ENCODE results near the gene SYT7.

Gene SYT7

GRCh38 chr11:61607426-61607825 is 26.6 kb upstream of the SYT7 start:
- Histone ChIP-seq H3K4me3 (ENCODE audit: low read depth in 1 of 2, low read length in 1 of 2) (no peak overlapping the region), H3K9me3 (no peaks in the 10 kb centered on the region), H3K36me3 (no peaks in the 10 kb centered on the region), H3K4me1 (ENCODE audit: control insufficient read depth in 1 of 2, insufficient read depth in 1 of 2, low read depth in 1 of 2, low read length in 1 of 2) (no peaks in the 10 kb centered on the region), H3K27me3 (peaks cover 19% of the 10 kb centered on the region), H3K27ac (no peak overlapping the region)
- no peak for TF ChIP-seq CTCF (IDR thresholded peaks at IDR 0.05)

- no peaks in the 10 kb centered on the region for H3K4me1 ChIP-seq (ENCODE audit: control insufficient read depth in 1 of 2, insufficient read depth in 1 of 2, low read depth in 1 of 2, low read length in 1 of 2)
- TF ChIP-seq CTCF (IDR thresholded peaks at IDR 0.05): no peak
- no peaks in the 10 kb centered on the region for H3K36me3 ChIP-seq
- peaks cover 21% of the 10 kb centered on the region for H3K27me3 ChIP-seq
- no peak overlapping the region for H3K4me3 ChIP-seq (ENCODE audit: low read depth in 1 of 2, low read length in 1 of 2)
- no peak overlapping the region for H3K27ac ChIP-seq
- no peaks in the 10 kb centered on the region for H3K9me3 ChIP-seq
Measured at GRCh38 chr11:61603667-61604066, 22.8 kb upstream of the SYT7 start.

GRCh38 chr11:61602775-61603569 is 22.1 kb upstream of the SYT7 start:
- no peak for TF ChIP-seq CTCF (IDR thresholded peaks at IDR 0.05)
- H3K27ac ChIP-seq: no peak overlapping the region

GRCh38 chr11:61601512-61601911 is 20.6 kb upstream of the SYT7 start:
- no peak overlapping the region for H3K4me3 ChIP-seq (ENCODE audit: low read depth in 1 of 2, low read length in 1 of 2)
- H3K4me1 ChIP-seq (ENCODE audit: control insufficient read depth in 1 of 2, insufficient read depth in 1 of 2, low read depth in 1 of 2, low read length in 1 of 2): no peaks in the 10 kb centered on the region
- H3K9me3 ChIP-seq: no peaks in the 10 kb centered on the region
- peaks cover 36% of the 10 kb centered on the region for H3K27me3 ChIP-seq
- H3K27ac ChIP-seq: no peak overlapping the region
- no peaks in the 10 kb centered on the region for H3K36me3 ChIP-seq
- no peak for TF ChIP-seq CTCF (IDR thresholded peaks at IDR 0.05)

More at GRCh38 chr11:61602775-61603569, 22.1 kb upstream of the SYT7 start:
- Histone ChIP-seq H3K4me1 (ENCODE audit: control insufficient read depth in 1 of 2, insufficient read depth in 1 of 2, low read depth in 1 of 2, low read length in 1 of 2) (no peaks in the 10 kb centered on the region), H3K9me3 (no peaks in the 10 kb centered on the region), H3K4me3 (ENCODE audit: low read depth in 1 of 2, low read length in 1 of 2) (no peak overlapping the region), H3K27me3 (peaks cover 28% of the 10 kb centered on the region), H3K36me3 (no peaks in the 10 kb centered on the region)

GRCh38 chr11:61599968-61600710 is 19.3 kb upstream of the SYT7 start:
- Histone ChIP-seq H3K27ac (no peak overlapping the region), H3K9me3 (no peaks in the 10 kb centered on the region), H3K27me3 (peaks cover 39% of the 10 kb centered on the region), H3K4me1 (ENCODE audit: control insufficient read depth in 1 of 2, insufficient read depth in 1 of 2, low read depth in 1 of 2, low read length in 1 of 2) (no peaks in the 10 kb centered on the region), H3K4me3 (ENCODE audit: low read depth in 1 of 2, low read length in 1 of 2) (no peak overlapping the region), H3K36me3 (no peaks in the 10 kb centered on the region)
- TF ChIP-seq CTCF (IDR thresholded peaks at IDR 0.05): no peak
